D721Med (cell line): Measurements from ENCODE around the gene CRACR2B.

ENCODE experiments used
- DNase-seq: peaks from one replicate; pipeline ENCODE4 v3.0.0; 2011; ENCODE audit warnings: low spot score; ENCODE audit not compliant: insufficient read length
- FAIRE-seq: peaks from 2 replicates; lab custom pipeline; 2011; peaks lifted over from hg19 to GRCh38; lab: Jason Lieb, UNC
- TF ChIP-seq, protein P1 (sequence below): IDR thresholded peaks from 2 replicates; pipeline ENCODE4 v1.5.1; 2012; ENCODE audit warnings: mild to moderate bottlenecking, control low read depth; ENCODE audit not compliant: insufficient read depth; ENCODE audit errors: missing control alignments

CRACR2B gene

DNA sequence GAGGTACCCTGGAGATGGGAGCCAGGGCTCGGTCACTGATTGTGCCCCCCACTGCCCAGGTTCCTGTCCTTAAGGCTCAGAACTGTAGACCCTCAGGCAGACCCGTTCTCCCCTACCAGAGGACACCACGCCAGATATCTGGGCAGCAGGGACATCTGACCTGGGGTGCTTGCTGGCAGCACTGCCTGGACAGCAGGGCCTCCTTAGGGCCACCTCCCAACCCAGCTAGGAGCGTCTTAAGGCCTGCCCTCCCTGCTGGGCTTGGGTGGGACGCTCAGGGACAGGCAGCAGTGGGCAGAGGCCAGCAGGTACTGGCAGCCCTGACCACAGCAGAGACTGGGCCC is 11.5 kb downstream of the CRACR2B start:
- FAIRE-seq: no peak
- TF ChIP-seq, protein P1, sequence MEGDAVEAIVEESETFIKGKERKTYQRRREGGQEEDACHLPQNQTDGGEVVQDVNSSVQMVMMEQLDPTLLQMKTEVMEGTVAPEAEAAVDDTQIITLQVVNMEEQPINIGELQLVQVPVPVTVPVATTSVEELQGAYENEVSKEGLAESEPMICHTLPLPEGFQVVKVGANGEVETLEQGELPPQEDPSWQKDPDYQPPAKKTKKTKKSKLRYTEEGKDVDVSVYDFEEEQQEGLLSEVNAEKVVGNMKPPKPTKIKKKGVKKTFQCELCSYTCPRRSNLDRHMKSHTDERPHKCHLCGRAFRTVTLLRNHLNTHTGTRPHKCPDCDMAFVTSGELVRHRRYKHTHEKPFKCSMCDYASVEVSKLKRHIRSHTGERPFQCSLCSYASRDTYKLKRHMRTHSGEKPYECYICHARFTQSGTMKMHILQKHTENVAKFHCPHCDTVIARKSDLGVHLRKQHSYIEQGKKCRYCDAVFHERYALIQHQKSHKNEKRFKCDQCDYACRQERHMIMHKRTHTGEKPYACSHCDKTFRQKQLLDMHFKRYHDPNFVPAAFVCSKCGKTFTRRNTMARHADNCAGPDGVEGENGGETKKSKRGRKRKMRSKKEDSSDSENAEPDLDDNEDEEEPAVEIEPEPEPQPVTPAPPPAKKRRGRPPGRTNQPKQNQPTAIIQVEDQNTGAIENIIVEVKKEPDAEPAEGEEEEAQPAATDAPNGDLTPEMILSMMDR: no peak

DNA sequence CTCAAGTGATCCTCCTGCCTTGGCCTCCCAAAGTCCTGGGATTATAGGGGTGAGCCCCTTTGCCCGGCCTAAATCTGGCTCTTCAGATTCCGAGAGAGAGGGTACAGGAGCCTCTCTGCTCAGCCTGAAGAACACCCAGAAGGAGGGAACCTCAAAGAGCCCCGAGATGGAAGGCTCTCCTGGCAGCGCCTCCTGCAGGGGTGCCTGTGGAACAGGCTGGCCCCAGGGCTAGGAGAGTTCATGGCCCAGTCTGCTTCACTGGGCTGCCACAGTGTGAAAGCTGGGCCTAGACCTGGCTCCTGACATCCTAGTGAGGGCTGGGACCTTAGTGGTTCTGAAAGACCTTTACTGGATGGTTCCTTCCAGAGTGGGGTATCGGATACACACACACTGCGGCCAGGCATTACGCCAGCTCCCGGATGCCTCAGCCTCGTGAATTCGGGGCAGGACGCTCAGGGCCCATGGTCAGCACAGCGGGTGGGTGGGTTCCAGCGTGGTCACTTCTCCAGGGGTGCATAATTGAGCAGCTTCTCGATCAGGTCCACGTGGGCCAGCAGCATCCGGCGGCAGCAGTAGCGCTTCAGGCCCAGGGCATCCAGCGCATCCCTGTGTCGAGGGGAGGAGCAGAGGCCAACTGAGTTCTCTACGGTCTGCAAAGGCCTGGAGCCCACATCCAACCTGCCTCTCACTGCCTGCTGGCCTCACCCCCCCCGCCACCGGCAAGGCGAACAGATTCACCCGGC is 12.3 kb downstream of the CRACR2B start:
- DNase-seq (no peak), FAIRE-seq (no peak)
- TF ChIP-seq, protein P1: peak; percentile 19

More for the DNA sequence above, 11.5 kb downstream of the CRACR2B start:
- DNase-seq: no peak

DNA sequence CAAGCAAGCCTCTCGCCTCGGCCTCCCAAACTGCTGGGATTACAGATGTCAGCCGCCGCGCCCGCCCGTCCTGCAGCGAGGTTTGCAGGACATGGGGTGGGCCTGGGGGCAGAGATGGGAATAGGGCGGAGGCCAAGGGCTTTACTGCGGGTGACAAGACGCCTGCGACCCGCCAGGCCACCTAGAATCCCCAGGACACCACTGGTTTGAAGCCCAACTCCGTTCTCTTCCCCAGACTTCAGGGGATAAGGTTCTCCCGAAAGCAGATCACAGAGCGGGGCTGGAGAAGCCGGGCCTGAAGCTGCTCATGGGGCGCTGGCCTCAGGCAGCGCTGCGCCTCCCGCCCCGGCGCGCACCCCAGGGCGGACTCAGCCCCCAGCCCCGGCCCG is 14.3 kb downstream of the CRACR2B start:
- DNase-seq (no peak), FAIRE-seq (no peak)
- TF ChIP-seq, protein P1: no peak

DNA sequence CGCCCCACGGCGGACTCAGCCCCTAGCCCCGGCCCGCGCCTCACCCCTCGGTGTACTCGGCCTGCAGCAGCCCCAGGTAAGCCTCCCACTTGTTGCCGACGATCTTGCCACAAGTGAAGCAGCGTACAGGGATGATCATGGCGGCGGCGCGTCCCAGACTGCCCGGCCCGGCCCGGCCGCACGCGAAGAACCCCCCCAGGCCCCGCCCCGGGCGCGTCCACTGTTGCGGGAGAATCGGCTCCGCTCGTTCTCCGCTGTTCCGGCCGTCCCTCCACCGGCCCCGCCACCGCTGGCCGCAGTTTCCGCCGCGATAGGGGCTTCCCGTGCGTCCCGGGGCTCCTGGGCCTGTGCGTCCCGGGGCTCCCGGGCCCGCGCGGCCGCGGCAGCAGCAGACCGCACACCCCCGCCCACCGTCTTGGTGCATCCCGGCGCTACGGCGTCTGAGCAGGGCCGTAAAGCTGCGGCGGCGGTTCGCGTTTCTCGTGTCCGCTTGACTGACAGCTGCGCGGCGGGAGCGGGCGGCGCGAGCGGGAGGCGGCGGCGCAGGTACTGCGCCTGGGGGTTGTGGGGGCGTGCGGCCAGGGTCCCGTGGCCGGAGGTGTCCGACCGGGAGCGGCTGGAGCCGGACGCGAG is 14.8 kb downstream of the CRACR2B start, which contains the start of the genes POLR2L and TSPAN4:
Gene POLR2L, minus strand, starts transcription at position 160 of the 633 bp plus-strand sequence. Its CDS starts 21 bp downstream, at position 139.
Gene TSPAN4, plus strand, starts transcription at position 483 of the 633 bp plus-strand sequence. CDS start 7,453 bp downstream, outside the sequence.
- DNase-seq (peak; percentile 77), FAIRE-seq (no peak)
- TF ChIP-seq, protein P1: no peak

DNA sequence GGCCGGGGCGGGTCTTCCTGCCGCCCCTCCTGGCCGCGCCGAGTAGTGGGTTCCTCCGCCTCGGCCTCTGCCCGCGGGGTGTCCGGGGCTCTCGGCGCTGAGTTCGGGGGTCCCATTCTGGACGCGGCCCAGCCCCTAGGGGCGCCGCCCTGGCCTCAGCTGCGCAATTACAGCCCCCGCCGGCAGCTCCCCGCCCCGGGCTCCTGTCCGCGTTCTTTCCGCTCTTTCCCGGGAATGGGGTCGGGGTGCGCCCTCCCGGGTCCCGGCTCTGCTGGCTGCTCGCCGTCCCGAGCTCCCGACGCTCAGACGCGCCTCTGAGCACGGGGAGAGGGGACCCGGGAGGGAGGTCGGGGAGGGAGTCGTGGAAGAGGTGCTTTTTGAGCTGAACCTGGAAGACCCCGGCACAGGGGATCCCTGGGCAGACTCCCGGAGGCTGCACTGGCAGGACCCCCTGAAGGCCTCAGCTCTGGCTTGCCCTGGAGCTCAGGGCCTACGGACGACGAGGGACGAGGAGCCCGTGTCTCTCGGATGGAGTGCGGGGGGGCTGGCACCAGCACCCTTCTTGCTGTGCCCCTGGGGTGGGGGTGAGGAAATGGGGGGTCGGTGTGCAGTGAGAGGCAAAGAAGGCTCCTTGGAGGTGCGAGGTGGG is 15.5 kb downstream of the CRACR2B start:
- FAIRE-seq (no peak), DNase-seq (no peak)
- TF ChIP-seq, protein P1: no peak

DNA sequence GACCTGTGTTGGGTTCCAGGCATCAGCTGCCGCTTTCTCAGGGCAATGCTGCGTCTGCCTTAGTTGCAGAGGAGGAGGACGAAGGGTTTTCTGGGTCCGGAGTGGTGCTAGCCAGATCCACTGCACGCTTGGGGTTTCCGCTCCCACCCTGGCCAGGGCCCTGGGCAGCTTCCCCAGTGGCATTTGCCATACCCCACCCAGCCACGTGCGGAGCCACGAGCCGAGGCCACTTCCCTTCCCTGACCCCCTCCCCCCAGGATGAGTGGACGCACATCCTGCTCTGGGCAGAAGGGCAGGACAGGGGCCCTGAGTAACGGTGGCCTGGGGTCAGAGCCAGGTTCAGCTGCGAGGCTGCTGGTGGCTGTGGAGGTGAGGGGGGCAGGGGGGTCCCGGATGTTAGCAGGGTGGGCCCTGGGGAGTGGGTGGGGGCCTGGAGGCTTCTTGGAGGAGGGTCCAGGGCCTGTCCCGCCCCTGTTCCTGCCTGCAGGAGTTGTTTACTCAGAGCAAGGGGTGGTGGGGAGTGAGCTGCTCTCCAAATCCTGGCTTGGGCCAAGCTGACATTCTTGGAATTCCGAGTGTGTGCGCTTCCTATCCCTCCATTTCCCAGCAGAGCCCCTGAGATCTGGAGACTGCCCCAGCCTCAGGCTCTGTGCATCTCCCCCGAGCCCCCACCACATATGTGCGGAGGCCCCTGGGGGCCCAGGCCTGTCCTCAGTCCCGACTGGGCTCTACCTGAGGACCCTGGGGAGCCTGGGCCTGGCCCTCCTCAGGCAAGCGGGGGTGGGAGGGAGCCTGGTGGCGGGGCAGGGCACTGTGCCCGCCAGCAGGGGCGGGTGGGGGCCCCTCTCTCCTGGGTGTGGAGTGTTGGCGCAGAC is 16.3 kb downstream of the CRACR2B start:
- FAIRE-seq: no peak
- TF ChIP-seq, protein P1: no peak
- no peak for DNase-seq
